ENCODE measurements around the gene ACCSL.

DNA sequence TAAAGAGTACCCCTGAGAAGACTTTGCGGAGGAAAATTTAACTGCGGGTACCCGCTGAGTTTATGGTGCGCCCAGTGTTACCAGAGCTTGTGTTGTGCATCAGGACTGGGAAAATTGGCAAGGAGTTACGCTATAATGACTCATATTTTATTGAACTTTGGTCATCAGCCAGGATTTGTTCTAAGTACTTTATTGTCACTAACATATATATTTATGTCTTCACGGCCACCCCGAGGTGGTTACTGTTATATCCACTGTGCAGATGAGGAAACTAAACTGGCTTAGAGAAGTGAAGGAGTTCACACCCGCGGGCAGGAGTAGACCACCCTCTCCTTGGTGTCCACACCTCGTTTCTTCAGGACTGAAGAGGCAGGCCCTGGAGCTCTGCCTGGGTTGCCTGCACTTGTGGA lies 19.0 kb downstream of the ACCSL start:
- TF ChIP-seq, protein P1, sequence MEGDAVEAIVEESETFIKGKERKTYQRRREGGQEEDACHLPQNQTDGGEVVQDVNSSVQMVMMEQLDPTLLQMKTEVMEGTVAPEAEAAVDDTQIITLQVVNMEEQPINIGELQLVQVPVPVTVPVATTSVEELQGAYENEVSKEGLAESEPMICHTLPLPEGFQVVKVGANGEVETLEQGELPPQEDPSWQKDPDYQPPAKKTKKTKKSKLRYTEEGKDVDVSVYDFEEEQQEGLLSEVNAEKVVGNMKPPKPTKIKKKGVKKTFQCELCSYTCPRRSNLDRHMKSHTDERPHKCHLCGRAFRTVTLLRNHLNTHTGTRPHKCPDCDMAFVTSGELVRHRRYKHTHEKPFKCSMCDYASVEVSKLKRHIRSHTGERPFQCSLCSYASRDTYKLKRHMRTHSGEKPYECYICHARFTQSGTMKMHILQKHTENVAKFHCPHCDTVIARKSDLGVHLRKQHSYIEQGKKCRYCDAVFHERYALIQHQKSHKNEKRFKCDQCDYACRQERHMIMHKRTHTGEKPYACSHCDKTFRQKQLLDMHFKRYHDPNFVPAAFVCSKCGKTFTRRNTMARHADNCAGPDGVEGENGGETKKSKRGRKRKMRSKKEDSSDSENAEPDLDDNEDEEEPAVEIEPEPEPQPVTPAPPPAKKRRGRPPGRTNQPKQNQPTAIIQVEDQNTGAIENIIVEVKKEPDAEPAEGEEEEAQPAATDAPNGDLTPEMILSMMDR (IDR thresholded peaks at IDR 0.05) = no peak
- no peak for TF ChIP-seq POLR2A (IDR thresholded peaks at IDR 0.05)

Data from body of pancreas (tissue), 4 donors.